HCT116 (cell line): ENCODE data around the gene SPEN.

Experiments used
- ATF3 ChIP-seq: IDR thresholded peaks from 2 replicates; pipeline ENCODE4 v1.6.1; 2012
- CTCF ChIP-seq, 3 experiments: fragments of 200-600 bp in 1 of 3; sonication (generic) in 1 of 3; IDR thresholded peaks in 2 of 3; conservative IDR thresholded peaks in 1 of 3; 2 replicates each; pipeline ENCODE4 v1.5.1; 2012 to 2017; ENCODE audit warnings: low read depth in 2 of 3, low read length in 2 of 3, antibody characterized with exemption in 1 of 3, borderline replicate concordance in 1 of 3, control low read depth in 1 of 3, mild to moderate bottlenecking in 1 of 3, mixed read lengths in 1 of 3, mixed run types in 1 of 3, moderate library complexity in 1 of 3; ENCODE audit not compliant: insufficient read depth in 1 of 3
- ELF1 ChIP-seq: IDR thresholded peaks from 2 replicates; pipeline ENCODE4 v1.6.1; 2012; ENCODE audit warnings: low read depth, borderline replicate concordance
- EZH2phosphoT487 ChIP-seq: fragments of 200-600 bp; IDR thresholded peaks from 2 replicates; pipeline ENCODE4 v1.6.1; 2018; ENCODE audit warnings: antibody characterized with exemption, borderline replicate concordance
- JUND ChIP-seq: IDR thresholded peaks from 2 replicates; pipeline ENCODE4 v1.6.1; 2012
- POLR2A ChIP-seq: IDR thresholded peaks from 2 replicates; pipeline ENCODE4 v1.7.0; 2011; ENCODE audit warnings: borderline replicate concordance; ENCODE audit not compliant: insufficient read depth, insufficient read length; ENCODE audit errors: extremely low read depth
- POLR2AphosphoS5 ChIP-seq: IDR thresholded peaks from 2 replicates; pipeline ENCODE4 v1.6.1; 2011; ENCODE audit warnings: mild to moderate bottlenecking, low read depth, low read length, moderate library complexity
- RAD21 ChIP-seq: IDR thresholded peaks from 2 replicates; pipeline ENCODE4 v1.6.1; 2012; ENCODE audit warnings: low read depth, mild to moderate bottlenecking
- REST ChIP-seq: IDR thresholded peaks from 2 replicates; pipeline ENCODE4 v1.6.1; 2012; ENCODE audit warnings: low read depth
- SP1 ChIP-seq: IDR thresholded peaks from 2 replicates; pipeline ENCODE4 v1.6.1; 2012; ENCODE audit warnings: low read depth
- TCF7L2 ChIP-seq: IDR thresholded peaks from 2 replicates; pipeline ENCODE4 v1.7.0; 2011; ENCODE audit warnings: borderline replicate concordance, inconsistent platforms; ENCODE audit not compliant: insufficient read depth, insufficient read length; ENCODE audit errors: extremely low read depth
- YY1 ChIP-seq: IDR thresholded peaks from 2 replicates; pipeline ENCODE4 v1.6.1; 2011; ENCODE audit warnings: low read length, low read depth, moderate library complexity, mild to moderate bottlenecking; ENCODE audit not compliant: insufficient replicate concordance; ENCODE audit errors: extremely low read depth

GRCh38 chr1:15799928-15800835, 47.3 kb upstream of the SPEN start:
- no peak for TF ChIP-seq CTCF (IDR thresholded peaks at IDR 0.05 in 2 of 3, conservative IDR thresholded peaks at IDR 0.05 in 1 of 3; ENCODE audit: borderline replicate concordance in 1 of 3, insufficient read depth in 1 of 3, low read depth in 2 of 3, low read length in 2 of 3)
- TF ChIP-seq POLR2AphosphoS5, result no peak
- peak; percentile 99 for TF ChIP-seq TCF7L2
- no peak for TF ChIP-seq ATF3
- TF ChIP-seq POLR2A, result no peak
- TF ChIP-seq JUND, result no peak
- no peak for TF ChIP-seq YY1
- TF ChIP-seq SP1, result no peak
- no peak for TF ChIP-seq REST
- no peak for TF ChIP-seq RAD21
- no peak for TF ChIP-seq EZH2phosphoT487
- no peak for TF ChIP-seq ELF1
